Spleen (tissue), 11 donors: ENCODE data around the gene CHERP. TPM values are rescaled to one million over a fixed set of nuclear protein-coding genes. Genes with fewer than 3 reads are reported as not detected.
"Not testable (repeated sequence)": the region's sequence is repeated elsewhere in the genome, so short reads cannot be mapped to it uniquely, and the experiment has no call there.

Experiments
- DNase-seq: peaks from one replicate; pipeline ENCODE4 v3.0.0-alpha.2; 2020
- H3K27ac ChIP-seq, 8 donors: fragments of 200-600 bp; sonication (generic) in 7 of 8; 1 replicate in 4 of 8; 2 replicates in 4 of 8; pipeline versions ENCODE4 v1.5.0 to v1.8.0; 2016 to 2021; ENCODE audit warnings: inconsistent platforms in 4 of 8, mild to moderate bottlenecking in 4 of 8, moderate library complexity in 1 of 8
- H3K27me3 ChIP-seq, 7 donors: fragments of 200-600 bp; sonication (generic) in 6 of 7; replicated peaks in 1 of 7; 1 replicate in 4 of 7; 2 replicates in 3 of 7; pipeline versions ENCODE4 v1.5.0 to v1.8.0; 2016 to 2021; ENCODE audit warnings: inconsistent platforms in 3 of 7, mild to moderate bottlenecking in 1 of 7
- H3K36me3 ChIP-seq, 6 donors: fragments of 200-600 bp; sonication (generic) in 5 of 6; 1 replicate in 4 of 6; 2 replicates in 2 of 6; pipeline versions ENCODE4 v1.5.0 to v1.8.0; 2016 to 2021; ENCODE audit warnings: inconsistent platforms in 2 of 6
- H3K4me1 ChIP-seq, 6 donors: fragments of 200-600 bp; sonication (generic) in 5 of 6; 1 replicate in 3 of 6; 2 replicates in 3 of 6; pipeline versions ENCODE4 v1.5.0 to v1.8.0; 2016 to 2021; ENCODE audit warnings: inconsistent platforms in 3 of 6
- H3K4me3 ChIP-seq, 8 donors: fragments of 200-600 bp; sonication (generic) in 7 of 8; 1 replicate in 4 of 8; 2 replicates in 4 of 8; pipeline versions ENCODE4 v1.5.0 to v1.8.0; 2016 to 2021; ENCODE audit warnings: inconsistent platforms in 4 of 8, mild to moderate bottlenecking in 4 of 8, moderate library complexity in 2 of 8
- H3K9me3 ChIP-seq, 8 donors: fragments of 200-600 bp; sonication (generic) in 7 of 8; 1 replicate in 4 of 8; 2 replicates in 4 of 8; pipeline versions ENCODE4 v1.5.0 to v1.8.0; 2016 to 2021; ENCODE audit warnings: inconsistent platforms in 4 of 8
- CTCF ChIP-seq, 11 experiments: fragments of 200-600 bp in 7 of 11; fragments of 450-650 bp in 4 of 11; sonication (generic) in 4 of 11; IDR thresholded peaks in 8 of 11; conservative IDR thresholded peaks in 3 of 11; 1 replicate in 7 of 11; 2 replicates in 4 of 11; pipeline versions ENCODE4 v1.4.0 to v1.8.0; 2016 to 2021; ENCODE audit warnings: antibody characterized with exemption in 11 of 11, inconsistent platforms in 4 of 11, mild to moderate bottlenecking in 1 of 11
- POLR2A ChIP-seq, 3 donors: fragments of 450-650 bp; IDR thresholded peaks; one replicate each; pipeline ENCODE4 v1.5.1; 2017; ENCODE audit warnings: antibody characterized with exemption in 3 of 3, mild to moderate bottlenecking in 1 of 3
- POLR2AphosphoS5 ChIP-seq, 3 donors: sonication (generic); formaldehyde crosslinking; IDR thresholded peaks; one replicate each; pipeline ENCODE4 v1.5.1; 2017; ENCODE audit warnings: antibody characterized with exemption in 3 of 3
- WGBS, 5 donors: extraction: QIAGEN DNeasy Blood & Tissue Kit in 3 of 5; methylation state at CpG; one replicate each; pipeline versions ENCODE4 v1.1.5 to v1.1.7; 2013 to 2018; 5-methylcytosine and 5-hydroxymethylcytosine counted together
- intact Hi-C: fragments of 100-400 bp; cut with DNase I; formaldehyde crosslinking; loops from one replicate; pipeline ENCODE4 v1.15.0; 2023; ENCODE audit warnings: low total_unique reads
- polyA plus RNA-seq, 3 donors: library from polyadenylated mRNA; stranded (reverse); fragments of 200-250 nt; gene quantifications; one replicate each; pipeline ENCODE4 v1.2.1, GENCODE V29; 2013
- total RNA-seq, 7 donors: library from RNA; depleted of rRNA in 3 of 7; stranded (reverse); fragments of >200 nt in 3 of 7; fragmentation: NEBNext Ultra II Directional in 4 of 7; extraction: Animal tissue kit (Norgen Biotek cat#: 25700) in 4 of 7; gene quantifications; one replicate each; pipeline versions ENCODE4 v1.1.0 to v1.2.1, GENCODE V29; 2016 to 2021
- donor health status: healthy with polysubstance abuse.
- donor health status: DM: no; HTN: no; CAD: no; lungs with moderate emphysema.
- donor health status: DM: no; HTN: no; CAD: no.
- donor health status: Bipolar disorder and iron deficiency.
- donor health status: healthy.
- donor health status: DM: no; HTN: no; CAD: no.
- donor health status: DM: yes; HTN: yes; CAD: no.

The CHERP gene
- total and polyA plus RNA-seq, 10 donors: 14.3 to 55.6 (median 27.4) TPM

- Histone ChIP-seq H3K27me3 (no peaks in the 10 kb centered on the region), H3K4me3 (no peak overlapping the region), H3K4me1 (peaks cover 0 to 9% (median 2%) of the 10 kb centered on the region in 6 donors), H3K27ac (no peak overlapping the region), H3K9me3 (peaks cover 0 to 8% (median 2%) of the 10 kb centered on the region in 8 donors), H3K36me3 (no peaks in the 10 kb centered on the region)
- no peak for DNase-seq
- no peak for TF ChIP-seq POLR2AphosphoS5 (IDR thresholded peaks at IDR 0.05)
- no peak for TF ChIP-seq CTCF (IDR thresholded peaks at IDR 0.05 in 8 of 11, conservative IDR thresholded peaks at IDR 0.05 in 3 of 11)
- WGBS, 5 donors: 68 to 87% (median 82%) methylated on average over 3 of the region's 3 CpGs
- intact Hi-C loops: no loop called here
Observed at GRCh38 chr19:16476401-16476800, 65.8 kb downstream of the CHERP start.

- TF ChIP-seq POLR2A (IDR thresholded peaks at IDR 0.05) (no peak), CTCF (IDR thresholded peaks at IDR 0.05 in 8 of 11, conservative IDR thresholded peaks at IDR 0.05 in 3 of 11) (no peak), POLR2AphosphoS5 (IDR thresholded peaks at IDR 0.05) (no peak)
- no peak overlapping the region for H3K4me3 ChIP-seq
- H3K27ac ChIP-seq: no peak overlapping the region
- H3K36me3 ChIP-seq: no peaks in the 10 kb centered on the region
- H3K9me3 ChIP-seq: peaks cover 0 to 8% (median 2%) of the 10 kb centered on the region in 8 donors
- H3K27me3 ChIP-seq: no peaks in the 10 kb centered on the region
- intact Hi-C loops: no loop called here
- WGBS, 5 donors: 71 to 87% (median 80%) methylated on average over 12 to 13 of the region's 13 CpGs
- peaks cover 16 to 33% (median 23%) of the 10 kb centered on the region in 6 donors for H3K4me1 ChIP-seq
- DNase-seq: no peak
Observed at GRCh38 chr19:16473875-16474392, 68.3 kb downstream of the CHERP start.

GRCh38 chr19:16472992-16473391 lies 69.2 kb downstream of the CHERP start:
- H3K27ac ChIP-seq: no peak overlapping the region
- peaks cover 0 to 8% (median 2%) of the 10 kb centered on the region in 8 donors for H3K9me3 ChIP-seq
- H3K36me3 ChIP-seq: no peaks in the 10 kb centered on the region
- no peak for DNase-seq
- 69 to 98% (median 97%) methylated on average over 2 of the region's 2 CpGs for WGBS, 5 donors
- H3K27me3 ChIP-seq: no peaks in the 10 kb centered on the region
- H3K4me1 ChIP-seq: peaks cover 16 to 43% (median 31%) of the 10 kb centered on the region in 6 donors
- TF ChIP-seq POLR2AphosphoS5 (IDR thresholded peaks at IDR 0.05): no peak
- TF ChIP-seq CTCF (IDR thresholded peaks at IDR 0.05 in 8 of 11, conservative IDR thresholded peaks at IDR 0.05 in 3 of 11): no peak
- TF ChIP-seq POLR2A (IDR thresholded peaks at IDR 0.05): no peak
- intact Hi-C loops: no loop called here
- H3K4me3 ChIP-seq: peak overlapping the region in 1 of 8 donors; percentile 99

GRCh38 chr19:16472559-16472899 lies 69.7 kb downstream of the CHERP start:
- Histone ChIP-seq H3K4me3 (peak overlapping the region in 6 of 8 donors; percentile 88 to 99 (median 99)), H3K4me1 (peaks cover 16 to 47% (median 33%) of the 10 kb centered on the region in 6 donors), H3K27ac (peak overlapping the region in 6 of 8 donors; percentile 85 to 93 (median 91))
- intact Hi-C loops, H3K9me3 ChIP-seq, H3K27me3 ChIP-seq, DNase-seq, H3K36me3 ChIP-seq: not testable (repeated sequence)
- WGBS, 5 donors: 52 to 80% (median 69%) methylated on average over 2 of the region's 2 CpGs
